Right lobe of liver (tissue), 4 donors: ENCODE data around the gene BICDL1.

Source experiments
- POLR2A ChIP-seq: fragments of 450-650 bp; IDR thresholded peaks from one replicate; pipeline ENCODE4 v1.6.1; 2017; ENCODE audit warnings: antibody characterized with exemption, mild to moderate bottlenecking
- TF ChIP-seq, protein P1 (sequence below), 4 donors: fragments of 200-600 bp in 3 of 4; fragments of 450-650 bp in 1 of 4; IDR thresholded peaks; one replicate each; pipeline versions ENCODE4 v1.5.1 to v1.8.0; 2016 to 2022; ENCODE audit warnings: antibody characterized with exemption in 4 of 4, mild to moderate bottlenecking in 2 of 4
- donor health status: DM: no; HTN: no; CAD: no.
- donor health status: DM: no; HTN: no; CAD: no.
- donor health status: DM: no; HTN: yes; CAD: no.

GRCh38 chr12:120064054-120064940 is 75.3 kb downstream of the BICDL1 start:
- TF ChIP-seq, protein P1, sequence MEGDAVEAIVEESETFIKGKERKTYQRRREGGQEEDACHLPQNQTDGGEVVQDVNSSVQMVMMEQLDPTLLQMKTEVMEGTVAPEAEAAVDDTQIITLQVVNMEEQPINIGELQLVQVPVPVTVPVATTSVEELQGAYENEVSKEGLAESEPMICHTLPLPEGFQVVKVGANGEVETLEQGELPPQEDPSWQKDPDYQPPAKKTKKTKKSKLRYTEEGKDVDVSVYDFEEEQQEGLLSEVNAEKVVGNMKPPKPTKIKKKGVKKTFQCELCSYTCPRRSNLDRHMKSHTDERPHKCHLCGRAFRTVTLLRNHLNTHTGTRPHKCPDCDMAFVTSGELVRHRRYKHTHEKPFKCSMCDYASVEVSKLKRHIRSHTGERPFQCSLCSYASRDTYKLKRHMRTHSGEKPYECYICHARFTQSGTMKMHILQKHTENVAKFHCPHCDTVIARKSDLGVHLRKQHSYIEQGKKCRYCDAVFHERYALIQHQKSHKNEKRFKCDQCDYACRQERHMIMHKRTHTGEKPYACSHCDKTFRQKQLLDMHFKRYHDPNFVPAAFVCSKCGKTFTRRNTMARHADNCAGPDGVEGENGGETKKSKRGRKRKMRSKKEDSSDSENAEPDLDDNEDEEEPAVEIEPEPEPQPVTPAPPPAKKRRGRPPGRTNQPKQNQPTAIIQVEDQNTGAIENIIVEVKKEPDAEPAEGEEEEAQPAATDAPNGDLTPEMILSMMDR (IDR thresholded peaks at IDR 0.05): no peak
- no peak for TF ChIP-seq POLR2A
